Stimulated activated CD8-positive, alpha-beta memory T cell treated with anti-CD3 and anti-CD28 coated beads, Interleukin-2, amount 100 ng/mL, for 1 hour (primary cell): ENCODE measurements around the gene CD300C.
"Not testable (repeated sequence)": the region's sequence is repeated elsewhere in the genome, so short reads cannot be mapped to it uniquely, and the experiment has no call there.

Source experiments
- DNase-seq, 2 donors: peaks; one replicate each; pipeline ENCODE4 v3.0.0-alpha.2; 2020; ENCODE audit warnings: low read depth in 2 of 2

Gene CD300C

GRCh38 chr17:74513987-74514631 lies 31.8 kb downstream of the CD300C start:
- DNase-seq, result peak in 1 of 2 donors; percentile 12

DNA sequence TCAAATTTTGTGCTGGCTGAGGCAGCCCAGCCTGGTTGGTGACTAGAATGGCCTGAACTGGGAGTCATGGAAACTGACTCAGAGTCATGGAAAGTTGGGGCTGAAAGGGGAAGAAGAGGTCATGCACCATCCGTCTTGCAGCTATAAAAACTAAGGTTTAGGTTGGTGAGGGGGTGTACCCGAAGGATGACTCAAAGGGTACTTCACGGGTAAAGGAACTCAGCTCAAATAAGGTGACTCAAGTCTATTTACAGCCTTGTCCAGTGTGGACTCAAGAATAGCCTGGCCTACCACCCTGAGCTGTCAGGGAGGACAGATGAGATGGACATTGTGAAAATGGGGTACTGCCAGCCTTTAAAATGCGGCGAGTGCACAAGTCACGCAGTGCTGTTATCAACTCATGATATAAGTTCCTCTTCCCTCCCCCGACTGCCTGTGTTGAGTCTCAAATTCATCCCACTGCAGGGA lies 33.3 kb downstream of the CD300C start:
- no peak for DNase-seq

DNA sequence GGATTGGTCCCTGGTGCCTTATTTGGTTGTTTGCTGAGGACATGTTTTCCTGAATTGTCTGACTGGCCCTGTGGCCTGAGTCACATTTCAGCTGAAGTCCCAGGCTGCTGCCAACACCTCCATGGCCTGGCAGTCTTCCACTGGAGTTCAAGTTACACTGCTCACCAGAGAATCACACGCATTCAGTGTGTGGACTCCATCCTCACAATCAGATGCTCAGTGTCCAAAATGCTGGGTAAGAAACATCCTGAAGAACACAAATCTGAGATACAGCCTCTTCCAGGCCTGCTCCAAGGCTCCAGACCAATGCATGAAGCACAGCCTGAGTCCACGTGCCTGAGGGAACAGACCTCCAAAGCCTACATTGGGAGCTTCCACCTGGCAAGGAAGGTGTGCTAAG lies 33.9 kb downstream of the CD300C start:
- DNase-seq, result no peak

DNA sequence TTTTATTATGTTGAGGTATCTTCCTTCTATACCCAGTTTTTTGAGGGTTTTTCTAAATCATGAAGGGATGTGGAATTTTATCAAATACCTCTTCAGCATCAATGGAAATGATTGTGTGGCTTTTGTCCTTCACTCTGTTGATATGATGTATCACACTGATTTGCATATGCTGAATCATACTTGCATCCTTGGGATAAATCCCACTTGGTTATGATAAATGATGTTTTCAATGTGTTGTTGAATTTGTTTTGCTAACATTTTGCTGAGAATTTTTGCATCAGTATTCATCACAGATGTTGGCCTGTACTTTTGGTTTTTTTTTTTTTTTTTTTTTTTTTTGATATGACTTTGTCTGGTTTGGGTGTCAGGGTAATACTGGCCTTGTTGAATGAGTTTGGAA lies 37.8 kb downstream of the CD300C start:
- DNase-seq, result no peak

GRCh38 chr17:74503949-74504348 lies 42.0 kb downstream of the CD300C start:
- DNase-seq, result not testable (repeated sequence)

DNA sequence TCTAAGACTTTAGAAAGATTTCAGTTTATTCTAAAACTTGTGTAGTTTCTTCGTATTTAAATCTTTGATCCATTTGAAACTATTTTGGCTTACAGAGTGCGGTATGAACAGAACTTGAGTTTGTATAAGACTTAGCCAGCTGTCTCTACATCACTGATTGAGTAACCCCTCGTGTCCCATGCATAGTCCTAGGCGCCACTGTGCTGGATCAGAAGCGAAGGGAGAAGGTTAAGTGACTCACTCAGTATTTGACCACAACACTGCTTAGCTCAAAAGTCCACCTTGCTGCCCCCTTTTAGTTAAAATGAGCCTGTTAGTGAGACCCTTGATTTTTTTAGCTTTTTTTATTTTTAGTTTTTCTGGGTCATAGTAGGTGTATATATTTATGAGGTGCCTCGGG lies 43.1 kb downstream of the CD300C start:
- no peak for DNase-seq

GRCh38 chr17:74499992-74500391 lies 45.9 kb downstream of the CD300C start:
- no peak for DNase-seq

GRCh38 chr17:74497471-74497870 lies 48.4 kb downstream of the CD300C start:
- DNase-seq, result no peak

- DNase-seq, result peak in 1 of 2 donors; percentile 39
Observed at GRCh38 chr17:74493331-74493833, 52.5 kb downstream of the CD300C start.

DNA sequence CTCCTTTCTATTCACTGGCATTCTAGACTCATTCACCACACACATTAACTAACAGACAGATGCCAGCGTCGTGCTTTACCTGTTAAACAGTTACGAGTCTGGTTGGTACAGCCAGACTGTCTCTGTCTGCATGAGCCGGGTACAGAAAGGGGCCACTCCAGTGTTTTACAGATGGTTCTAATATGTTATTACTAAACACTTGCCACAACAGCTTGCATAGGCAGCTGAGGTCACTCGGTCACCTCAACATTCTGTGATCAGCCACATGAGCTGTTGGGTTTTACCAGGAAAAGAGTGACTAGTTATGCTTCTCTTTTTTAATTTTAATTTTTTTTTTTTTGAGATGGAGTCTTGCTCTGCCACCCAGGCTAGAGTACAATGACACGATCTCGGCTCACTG lies 54.3 kb downstream of the CD300C start:
- DNase-seq, result no peak
